ENCODE measurements around the gene GABRB2.
"Not testable (repeated sequence)": the region's sequence is repeated elsewhere in the genome, so short reads cannot be mapped to it uniquely, and the experiment has no call there.

Gene GABRB2

GRCh38 chr5:161546470-161547301, at the start of gene GABRB2:
Gene GABRB2 (minus strand): TSS chr5:161546725. CDS start chr5:161546643, 82 bp downstream.
- DNase-seq = no peak

DNA sequence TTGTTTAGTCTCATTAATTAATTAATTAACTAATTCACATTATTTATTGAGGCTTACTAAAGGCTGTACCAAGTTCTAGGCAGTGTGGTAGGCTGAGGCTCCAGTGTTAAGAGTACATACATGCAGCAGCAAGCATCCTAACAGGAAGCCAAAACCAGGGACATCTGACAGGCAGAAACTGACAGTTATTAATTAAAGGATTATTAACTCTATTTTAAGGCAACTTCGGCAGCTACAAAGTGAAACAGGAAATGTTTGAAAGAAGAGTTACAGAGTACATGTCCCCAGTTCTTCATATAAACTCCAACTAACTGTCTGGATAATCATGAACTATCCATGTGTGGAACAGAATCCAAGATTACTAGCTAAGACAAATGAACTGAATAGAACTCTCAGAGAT, 39.3 kb upstream of the GABRB2 start:
- DNase-seq = no peak

DNA sequence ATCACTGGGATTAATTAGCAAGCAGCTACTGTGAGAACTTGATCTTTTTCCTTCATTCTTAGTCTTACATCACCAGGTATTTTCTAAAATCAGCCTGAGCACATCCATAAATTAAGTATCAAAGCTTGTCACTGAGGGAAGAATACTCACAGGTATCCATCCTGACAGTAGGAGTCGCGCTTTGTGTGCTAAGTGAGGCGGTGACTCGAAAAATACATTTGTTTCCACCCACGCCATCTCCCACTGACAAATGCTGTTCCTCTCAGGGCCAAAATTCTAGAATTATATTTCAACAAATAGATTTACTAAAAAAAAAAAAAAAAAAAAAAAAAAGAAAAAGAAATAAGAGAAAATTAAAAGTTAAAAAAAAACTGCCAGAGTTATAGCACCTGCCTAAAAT, 34.1 kb upstream of the GABRB2 start:
- DNase-seq = no peak

- DNase-seq = no peak
Measured at GRCh38 chr5:161572914-161573313, 26.4 kb upstream of the GABRB2 start.

DNA sequence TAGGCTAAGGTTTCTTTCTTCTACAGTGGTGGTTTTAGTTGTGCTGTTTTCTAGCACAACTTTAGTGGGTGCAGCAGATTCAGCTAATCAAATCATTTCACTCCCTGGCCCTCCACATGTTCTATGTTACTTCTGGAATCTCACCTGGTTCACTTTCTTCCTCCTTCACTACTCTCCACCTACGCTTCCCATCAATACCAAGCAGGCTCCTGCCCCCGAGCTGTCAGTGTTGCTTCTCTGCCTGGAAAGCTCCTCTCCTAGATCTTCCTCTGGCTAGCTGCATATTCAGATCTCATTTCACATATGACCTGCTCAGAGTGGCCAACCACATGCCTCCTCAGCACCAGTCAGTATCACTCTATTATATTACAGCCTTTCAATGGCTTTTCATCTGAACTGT, 19.6 kb upstream of the GABRB2 start:
- DNase-seq = no peak

DNA sequence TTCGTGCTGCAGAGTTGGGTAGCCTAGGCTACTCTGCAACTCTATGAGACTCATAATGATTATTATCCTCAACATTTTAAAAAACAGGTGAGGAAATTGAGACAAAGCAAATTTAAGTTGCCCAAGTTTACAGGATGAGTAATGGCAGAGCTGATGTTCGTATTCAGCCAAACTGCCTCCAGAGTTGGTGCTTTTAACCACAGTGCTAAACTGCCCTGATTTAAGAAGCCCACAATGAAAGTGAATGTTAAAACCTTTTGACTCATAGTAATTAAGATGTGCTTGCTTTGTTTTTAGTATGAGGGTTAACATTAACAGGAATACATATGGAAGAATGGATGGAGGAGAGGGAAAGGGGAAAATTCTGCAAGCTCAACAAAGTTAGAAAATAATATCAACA, 15.9 kb upstream of the GABRB2 start:
- no peak for DNase-seq

- DNase-seq = no peak
Measured at GRCh38 chr5:161549106-161549505, 2.6 kb upstream of the GABRB2 start.

GRCh38 chr5:161548487-161549094, 2.1 kb upstream of the GABRB2 start:
- no peak for DNase-seq

GRCh38 chr5:161547738-161548486, 1.4 kb upstream of the GABRB2 start:
- no peak for DNase-seq

- no peak for DNase-seq
Measured at GRCh38 chr5:161547406-161547737, 847 bp upstream of the GABRB2 start.

- DNase-seq = no peak
Measured at GRCh38 chr5:161546095-161546469, 443 bp downstream of the GABRB2 start.

DNA sequence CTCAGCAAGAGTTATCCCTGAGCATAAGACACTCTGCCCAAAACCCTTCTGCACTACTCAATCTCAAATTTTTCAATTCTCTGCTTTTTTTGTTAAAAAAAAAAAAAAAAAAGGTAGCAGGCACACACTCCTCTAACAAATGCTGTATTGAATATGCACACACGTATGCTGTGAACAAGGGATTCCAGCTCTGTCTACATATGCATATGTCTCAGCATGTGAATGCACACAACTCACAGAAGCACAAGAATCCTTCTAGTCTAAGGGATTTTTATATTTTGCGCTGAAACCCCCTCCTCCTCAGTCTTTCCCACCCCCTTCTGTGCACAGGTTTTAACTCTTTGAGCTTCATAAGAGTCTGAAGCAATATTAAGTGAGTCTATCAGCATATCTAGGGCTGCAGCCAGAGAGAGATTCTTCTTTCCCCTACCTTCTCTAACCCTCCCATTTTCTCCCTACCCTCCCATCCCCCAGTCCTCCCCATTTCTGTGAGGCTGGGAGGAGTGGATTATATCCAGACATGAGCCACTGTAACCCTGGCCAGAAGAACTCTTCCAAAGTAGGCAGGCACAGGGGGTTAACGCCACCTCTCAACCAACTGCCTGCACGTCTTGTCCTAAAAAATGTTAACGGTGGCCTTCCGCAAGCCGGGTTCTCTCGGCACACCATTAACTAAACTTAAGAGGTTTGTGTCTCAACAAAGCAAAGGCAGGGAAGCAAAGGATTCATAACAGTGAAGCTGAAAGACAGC, 1.0 kb downstream of the GABRB2 start:
- DNase-seq = no peak

DNA sequence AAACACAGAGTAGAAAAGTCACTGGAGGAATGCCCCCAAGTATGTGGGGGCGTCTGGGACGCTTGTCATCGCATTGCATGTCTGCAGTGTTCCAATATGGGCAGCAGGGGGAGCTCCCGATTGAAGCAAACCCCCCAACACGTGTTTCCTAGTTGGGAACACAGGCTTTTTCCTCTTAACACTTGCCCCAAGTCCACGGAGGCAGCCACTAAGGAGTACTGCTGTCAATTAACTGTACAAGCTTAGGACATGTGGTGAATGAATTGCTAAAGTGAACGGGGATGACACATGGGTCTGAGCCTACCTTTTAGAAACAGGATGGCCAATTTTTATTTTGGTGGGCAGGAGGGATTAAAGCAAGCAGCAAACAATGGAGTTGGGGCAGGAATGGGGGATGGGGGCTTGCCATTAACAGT, 2.2 kb downstream of the GABRB2 start:
- no peak for DNase-seq

DNA sequence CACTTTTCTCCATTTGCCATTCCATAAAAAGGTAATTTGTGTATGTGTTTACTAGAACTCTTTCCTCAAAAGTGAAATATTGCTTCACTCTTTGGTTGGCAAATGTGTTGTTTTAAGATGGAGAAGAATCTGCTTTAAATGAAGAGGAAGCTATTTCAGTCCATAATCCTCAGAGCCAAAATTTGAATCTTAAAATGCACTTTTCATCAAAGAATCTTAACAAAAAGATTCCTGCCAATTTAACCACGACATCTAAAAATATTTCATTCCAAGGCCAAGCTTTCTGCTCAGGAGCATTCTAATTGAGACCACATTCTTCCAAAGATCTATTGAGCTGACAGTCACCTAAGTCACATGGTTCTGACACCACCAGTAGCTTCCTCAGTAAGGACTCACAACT, 7.5 kb downstream of the GABRB2 start:
- DNase-seq = no peak

DNA sequence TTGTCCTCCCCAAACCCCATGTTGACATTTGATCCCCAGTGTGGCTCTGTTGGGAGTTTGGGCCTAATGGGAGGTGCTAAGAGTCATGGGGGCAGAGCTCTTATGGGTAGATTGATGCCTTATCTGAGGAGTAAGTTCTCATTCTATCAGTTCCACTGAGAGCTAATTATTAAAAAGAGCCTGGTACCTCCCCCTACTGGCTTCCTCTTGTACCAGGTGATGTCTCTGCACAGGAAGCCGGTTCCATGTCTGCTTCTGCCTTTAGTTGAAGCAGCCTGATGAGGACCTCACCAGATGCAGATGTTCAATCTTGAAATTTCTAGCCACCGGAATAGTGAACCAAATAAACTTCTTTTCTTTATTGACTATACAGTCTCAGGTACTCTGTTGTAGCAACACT, 10.8 kb downstream of the GABRB2 start:
- DNase-seq = no peak

GRCh38 chr5:161530700-161531099, 15.8 kb downstream of the GABRB2 start:
- no peak for DNase-seq

DNA sequence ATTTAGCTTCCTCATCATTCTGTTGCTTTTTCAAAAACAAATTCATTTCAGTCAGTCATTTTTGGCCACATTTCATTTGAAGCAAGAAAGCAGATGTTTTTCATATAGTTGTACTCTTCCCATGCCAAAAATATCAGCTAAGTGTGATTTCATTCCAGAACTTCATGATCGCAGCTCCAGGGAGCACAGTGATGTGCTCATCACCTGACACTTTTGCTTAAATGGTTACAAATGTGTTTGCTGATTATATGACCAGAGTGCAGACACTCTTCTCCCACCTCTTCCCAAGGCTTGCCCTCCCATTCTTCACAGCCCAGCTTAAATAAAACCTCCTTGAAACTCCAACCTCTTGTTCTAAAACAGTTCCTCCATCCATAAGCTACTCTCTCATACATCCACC, 32.6 kb downstream of the GABRB2 start:
- no peak for DNase-seq

- DNase-seq = no peak
Measured at GRCh38 chr5:161507591-161507990, 38.9 kb downstream of the GABRB2 start.

GRCh38 chr5:161505160-161505559, 41.4 kb downstream of the GABRB2 start:
- DNase-seq = not testable (repeated sequence)

DNA sequence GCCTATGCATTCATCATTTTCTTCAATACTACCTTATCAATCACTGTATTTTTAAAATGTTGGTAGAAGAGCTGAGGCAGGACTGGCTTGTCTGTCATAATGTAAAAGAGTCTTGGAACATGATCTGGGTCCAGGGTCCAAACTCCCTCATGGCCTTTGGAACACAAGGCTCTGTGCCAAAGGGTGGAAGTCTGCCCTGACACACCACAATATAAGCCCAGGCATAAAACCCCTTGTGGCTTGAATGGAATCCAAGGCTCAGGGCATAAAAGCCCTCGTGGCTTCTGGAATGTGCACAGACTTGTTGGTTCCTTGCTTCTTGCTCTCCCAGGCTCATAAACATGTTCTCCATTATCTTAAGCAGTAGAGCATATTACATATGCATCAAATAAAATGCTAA, 48.0 kb downstream of the GABRB2 start:
- DNase-seq = no peak

DNA sequence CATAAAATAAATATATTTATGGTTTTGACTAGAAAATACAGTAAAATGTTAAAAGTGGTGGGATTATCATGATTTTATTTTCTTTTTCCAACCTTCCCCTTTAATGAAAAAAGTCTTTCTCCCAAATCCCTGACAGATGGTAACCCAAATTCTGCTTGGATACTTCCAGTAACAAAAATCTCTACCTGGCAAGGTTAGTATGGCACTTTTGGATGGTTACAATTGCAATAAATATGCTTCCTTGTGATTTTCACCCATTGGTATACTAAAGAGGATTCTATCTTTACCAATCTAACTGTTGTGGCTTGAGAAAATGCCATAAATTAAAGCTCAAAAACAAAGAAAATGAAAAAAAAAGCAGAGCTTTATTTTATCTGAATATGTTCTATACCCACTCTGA, 62.8 kb downstream of the GABRB2 start:
- no peak for DNase-seq

DNA sequence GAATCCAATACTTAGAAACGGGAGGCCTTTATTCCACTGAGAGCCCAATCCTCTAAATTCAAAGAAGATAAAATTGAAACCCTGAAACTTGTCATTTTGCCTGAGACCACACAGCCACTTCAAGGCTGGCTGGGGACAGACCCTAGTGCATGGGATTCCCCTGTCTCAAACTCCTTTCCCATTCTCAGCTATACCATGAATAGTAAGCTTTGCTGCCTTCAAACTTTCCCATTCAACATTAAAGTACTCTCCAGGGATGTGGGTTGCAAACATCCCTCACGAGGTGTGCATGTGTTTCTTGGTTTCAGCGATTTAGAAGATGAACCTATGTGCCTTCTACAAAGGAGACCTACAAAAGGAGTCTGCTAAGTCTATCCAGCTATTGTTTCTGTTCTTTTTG, 64.6 kb downstream of the GABRB2 start:
- no peak for DNase-seq

DNA sequence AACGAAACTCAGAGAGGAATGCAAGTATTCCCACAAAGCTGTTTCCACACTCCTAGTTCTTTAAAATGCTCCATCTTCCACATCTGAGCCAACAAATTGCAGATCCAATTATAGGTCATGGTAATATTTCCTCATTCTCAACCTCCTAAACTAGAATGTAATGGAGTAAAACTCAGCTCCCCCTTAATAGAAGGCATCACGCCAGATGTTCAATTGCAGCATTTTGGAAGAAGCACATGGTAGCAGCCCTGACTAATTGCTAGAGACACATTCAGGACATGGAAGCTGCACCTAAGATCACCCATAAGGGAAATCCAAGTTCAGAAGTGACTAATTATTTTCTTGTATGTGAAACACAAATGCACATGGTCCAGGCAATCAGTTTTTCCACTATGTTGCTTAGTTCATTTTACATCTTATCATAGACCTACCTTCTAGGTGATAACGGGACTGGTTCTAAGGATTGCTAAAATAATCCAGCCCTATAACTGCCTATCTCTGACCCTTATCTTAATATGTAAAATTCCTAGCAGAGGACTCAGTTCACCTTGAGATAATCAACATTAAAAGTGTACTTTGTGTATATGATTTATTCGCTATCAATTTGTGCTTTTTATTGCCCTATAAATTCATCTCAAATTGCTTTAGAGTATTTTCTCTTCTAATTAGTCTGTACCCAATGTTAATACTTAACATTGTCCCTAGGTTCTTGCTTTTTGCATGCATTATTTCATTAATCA, 75.1 kb downstream of the GABRB2 start:
- no peak for DNase-seq

All from NCI-H226 (cell line).